ENCODE results near the gene ARHGEF33. TPM values are rescaled to one million over a fixed set of nuclear protein-coding genes. Genes with fewer than 3 reads are reported as not detected.

The ARHGEF33 gene
- total and polyA plus RNA-seq, 2 of the 13 experiments (the other 11 are each of a cell fraction or from before 2014, with no cell fraction given): 0.04 TPM; not detected in 1

DNA sequence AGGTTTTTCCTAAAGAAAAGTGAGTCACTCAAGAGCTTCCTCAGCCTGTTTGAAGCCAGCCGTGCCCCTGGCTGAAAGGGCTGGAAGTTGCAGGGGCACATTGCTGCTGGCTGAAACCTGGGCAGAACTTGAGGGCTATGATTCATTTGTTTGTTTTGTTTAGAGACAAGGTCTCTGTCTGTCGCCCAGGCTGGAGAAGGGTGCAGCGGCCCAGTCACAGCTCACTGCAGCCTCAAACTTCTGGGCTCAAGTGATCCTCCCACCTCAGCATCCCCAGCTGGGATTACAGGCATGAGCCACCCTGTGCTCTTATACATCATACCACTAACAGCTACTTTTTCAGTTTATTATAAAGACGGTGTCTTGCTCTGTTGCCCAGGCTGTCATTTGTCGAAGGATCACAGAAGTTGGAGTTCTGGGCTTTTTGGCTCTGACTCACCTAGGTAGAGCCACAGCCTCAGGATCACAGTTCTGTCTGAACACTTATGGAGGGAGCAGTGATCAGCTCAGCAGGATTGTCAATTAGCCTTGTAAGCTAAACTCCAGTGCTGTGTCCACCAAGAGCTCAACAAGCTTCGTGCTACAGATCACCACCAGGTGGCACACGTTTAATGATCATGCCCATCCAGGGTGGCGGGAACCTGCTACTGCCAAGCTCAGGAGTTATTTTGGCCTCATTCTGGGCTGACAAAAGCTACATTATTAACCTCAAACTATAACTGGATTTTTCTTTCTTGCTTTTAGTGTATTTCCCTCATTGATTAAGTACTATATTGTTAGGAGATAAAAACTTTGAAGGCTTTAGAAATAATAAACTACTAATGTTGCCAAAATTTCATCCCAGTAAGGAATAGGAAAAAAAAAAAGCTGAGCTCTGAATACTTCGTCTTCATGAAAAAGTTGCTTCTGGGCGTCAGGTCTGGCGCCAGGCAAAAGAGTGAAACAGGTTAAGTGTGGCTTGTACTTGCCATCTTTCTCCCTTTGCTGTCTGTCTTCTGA, 57.9 kb downstream of the ARHGEF33 start (continued):
- TF ChIP-seq, protein P1, sequence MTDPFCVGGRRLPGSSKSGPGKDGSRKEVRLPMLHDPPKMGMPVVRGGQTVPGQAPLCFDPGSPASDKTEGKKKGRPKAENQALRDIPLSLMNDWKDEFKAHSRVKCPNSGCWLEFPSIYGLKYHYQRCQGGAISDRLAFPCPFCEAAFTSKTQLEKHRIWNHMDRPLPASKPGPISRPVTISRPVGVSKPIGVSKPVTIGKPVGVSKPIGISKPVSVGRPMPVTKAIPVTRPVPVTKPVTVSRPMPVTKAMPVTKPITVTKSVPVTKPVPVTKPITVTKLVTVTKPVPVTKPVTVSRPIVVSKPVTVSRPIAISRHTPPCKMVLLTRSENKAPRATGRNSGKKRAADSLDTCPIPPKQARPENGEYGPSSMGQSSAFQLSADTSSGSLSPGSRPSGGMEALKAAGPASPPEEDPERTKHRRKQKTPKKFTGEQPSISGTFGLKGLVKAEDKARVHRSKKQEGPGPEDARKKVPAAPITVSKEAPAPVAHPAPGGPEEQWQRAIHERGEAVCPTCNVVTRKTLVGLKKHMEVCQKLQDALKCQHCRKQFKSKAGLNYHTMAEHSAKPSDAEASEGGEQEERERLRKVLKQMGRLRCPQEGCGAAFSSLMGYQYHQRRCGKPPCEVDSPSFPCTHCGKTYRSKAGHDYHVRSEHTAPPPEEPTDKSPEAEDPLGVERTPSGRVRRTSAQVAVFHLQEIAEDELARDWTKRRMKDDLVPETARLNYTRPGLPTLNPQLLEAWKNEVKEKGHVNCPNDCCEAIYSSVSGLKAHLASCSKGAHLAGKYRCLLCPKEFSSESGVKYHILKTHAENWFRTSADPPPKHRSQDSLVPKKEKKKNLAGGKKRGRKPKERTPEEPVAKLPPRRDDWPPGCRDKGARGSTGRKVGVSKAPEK (CRISPR knock-in tag; IDR thresholded peaks at IDR 0.05; ENCODE audit: borderline replicate concordance): 0 out of 2 replicates have a peak, but pooled peaks have one; percentile 51
- TF ChIP-seq ARNT (IDR thresholded peaks at IDR 0.05) (no peak), NFRKB (IDR thresholded peaks at IDR 0.05) (no peak), RFX5 (IDR thresholded peaks at IDR 0.05; ENCODE audit: low read depth, low read length) (no peak), ZNF17 (CRISPR knock-in tag; IDR thresholded peaks at IDR 0.05) (no peak), ZFX (CRISPR knock-in tag; IDR thresholded peaks at IDR 0.05; ENCODE audit: low read depth) (peak; percentile 42; the same call in 1 of the 2 replicates), PAX8 (CRISPR knock-in tag; IDR thresholded peaks at IDR 0.05; ENCODE audit: borderline replicate concordance) (no peak), HNF4A (CRISPR knock-in tag; IDR thresholded peaks at IDR 0.05) (0 out of 2 replicates have a peak, but pooled peaks have one; percentile 25), NR2F6 (IDR thresholded peaks at IDR 0.05) (no peak), NR2F6 (CRISPR knock-in tag; IDR thresholded peaks at IDR 0.05) (peak; percentile 33; the same call in 1 of the 2 replicates), SSRP1 (CRISPR knock-in tag; IDR thresholded peaks at IDR 0.05) (0 out of 2 replicates have a peak, but pooled peaks have one; percentile 53), NFE2L1 (CRISPR knock-in tag; IDR thresholded peaks at IDR 0.05; ENCODE audit: borderline replicate concordance) (no peak), ZNF10 (CRISPR knock-in tag; IDR thresholded peaks at IDR 0.05; ENCODE audit: borderline replicate concordance, low read depth) (no peak), ZNF550 (CRISPR knock-in tag; IDR thresholded peaks at IDR 0.05; ENCODE audit: borderline replicate concordance) (no peak)
- TF ChIP-seq, protein P2, sequence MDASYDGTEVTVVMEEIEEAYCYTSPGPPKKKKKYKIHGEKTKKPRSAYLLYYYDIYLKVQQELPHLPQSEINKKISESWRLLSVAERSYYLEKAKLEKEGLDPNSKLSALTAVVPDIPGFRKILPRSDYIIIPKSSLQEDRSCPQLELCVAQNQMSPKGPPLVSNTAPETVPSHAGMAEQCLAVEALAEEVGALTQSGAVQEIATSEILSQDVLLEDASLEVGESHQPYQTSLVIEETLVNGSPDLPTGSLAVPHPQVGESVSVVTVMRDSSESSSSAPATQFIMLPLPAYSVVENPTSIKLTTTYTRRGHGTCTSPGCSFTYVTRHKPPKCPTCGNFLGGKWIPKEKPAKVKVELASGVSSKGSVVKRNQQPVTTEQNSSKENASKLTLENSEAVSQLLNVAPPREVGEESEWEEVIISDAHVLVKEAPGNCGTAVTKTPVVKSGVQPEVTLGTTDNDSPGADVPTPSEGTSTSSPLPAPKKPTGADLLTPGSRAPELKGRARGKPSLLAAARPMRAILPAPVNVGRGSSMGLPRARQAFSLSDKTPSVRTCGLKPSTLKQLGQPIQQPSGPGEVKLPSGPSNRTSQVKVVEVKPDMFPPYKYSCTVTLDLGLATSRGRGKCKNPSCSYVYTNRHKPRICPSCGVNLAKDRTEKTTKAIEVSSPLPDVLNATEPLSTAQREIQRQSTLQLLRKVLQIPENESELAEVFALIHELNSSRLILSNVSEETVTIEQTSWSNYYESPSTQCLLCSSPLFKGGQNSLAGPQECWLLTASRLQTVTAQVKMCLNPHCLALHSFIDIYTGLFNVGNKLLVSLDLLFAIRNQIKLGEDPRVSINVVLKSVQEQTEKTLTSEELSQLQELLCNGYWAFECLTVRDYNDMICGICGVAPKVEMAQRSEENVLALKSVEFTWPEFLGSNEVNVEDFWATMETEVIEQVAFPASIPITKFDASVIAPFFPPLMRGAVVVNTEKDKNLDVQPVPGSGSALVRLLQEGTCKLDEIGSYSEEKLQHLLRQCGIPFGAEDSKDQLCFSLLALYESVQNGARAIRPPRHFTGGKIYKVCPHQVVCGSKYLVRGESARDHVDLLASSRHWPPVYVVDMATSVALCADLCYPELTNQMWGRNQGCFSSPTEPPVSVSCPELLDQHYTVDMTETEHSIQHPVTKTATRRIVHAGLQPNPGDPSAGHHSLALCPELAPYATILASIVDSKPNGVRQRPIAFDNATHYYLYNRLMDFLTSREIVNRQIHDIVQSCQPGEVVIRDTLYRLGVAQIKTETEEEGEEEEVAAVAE (CRISPR knock-in tag; IDR thresholded peaks at IDR 0.05; ENCODE audit: borderline replicate concordance): 0 out of 2 replicates have a peak, but pooled peaks have one; percentile 34
- TF ChIP-seq, protein P3, sequence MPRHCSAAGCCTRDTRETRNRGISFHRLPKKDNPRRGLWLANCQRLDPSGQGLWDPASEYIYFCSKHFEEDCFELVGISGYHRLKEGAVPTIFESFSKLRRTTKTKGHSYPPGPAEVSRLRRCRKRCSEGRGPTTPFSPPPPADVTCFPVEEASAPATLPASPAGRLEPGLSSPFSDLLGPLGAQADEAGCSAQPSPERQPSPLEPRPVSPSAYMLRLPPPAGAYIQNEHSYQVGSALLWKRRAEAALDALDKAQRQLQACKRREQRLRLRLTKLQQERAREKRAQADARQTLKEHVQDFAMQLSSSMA (CRISPR knock-in tag; IDR thresholded peaks at IDR 0.05): no peak
- TF ChIP-seq, protein P4, sequence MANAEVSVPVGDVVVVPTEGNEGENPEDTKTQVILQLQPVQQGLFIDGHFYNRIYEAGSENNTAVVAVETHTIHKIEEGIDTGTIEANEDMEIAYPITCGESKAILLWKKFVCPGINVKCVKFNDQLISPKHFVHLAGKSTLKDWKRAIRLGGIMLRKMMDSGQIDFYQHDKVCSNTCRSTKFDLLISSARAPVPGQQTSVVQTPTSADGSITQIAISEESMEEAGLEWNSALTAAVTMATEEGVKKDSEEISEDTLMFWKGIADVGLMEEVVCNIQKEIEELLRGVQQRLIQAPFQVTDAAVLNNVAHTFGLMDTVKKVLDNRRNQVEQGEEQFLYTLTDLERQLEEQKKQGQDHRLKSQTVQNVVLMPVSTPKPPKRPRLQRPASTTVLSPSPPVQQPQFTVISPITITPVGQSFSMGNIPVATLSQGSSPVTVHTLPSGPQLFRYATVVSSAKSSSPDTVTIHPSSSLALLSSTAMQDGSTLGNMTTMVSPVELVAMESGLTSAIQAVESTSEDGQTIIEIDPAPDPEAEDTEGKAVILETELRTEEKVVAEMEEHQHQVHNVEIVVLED (CRISPR knock-in tag; IDR thresholded peaks at IDR 0.05; ENCODE audit: borderline replicate concordance): peak; percentile 37; the same call in 1 of the 2 replicates
